Measurements from ENCODE around the gene USP48. TPM values are rescaled to one million over a fixed set of nuclear protein-coding genes. Genes with fewer than 3 reads are reported as not detected.

Gene USP48
- total RNA-seq, 1 experiment from 2014 or later, result 60.9 TPM

- H3K27ac ChIP-seq, result no peak overlapping the region
- DNase-seq, result no peak
- no peaks in the 10 kb centered on the region for H3K27me3 ChIP-seq
- no peaks in the 10 kb centered on the region for H3K9me3 ChIP-seq (replicated peaks)
- no peaks in the 10 kb centered on the region for H3K4me1 ChIP-seq
- no peaks in the 10 kb centered on the region for H3K36me3 ChIP-seq
- no peak overlapping the region for H3K4me3 ChIP-seq
These were observed 120.3 kb downstream of the USP48 start for GRCh38 chr1:21662426-21663247.

- Histone ChIP-seq H3K27me3 (no peaks in the 10 kb centered on the region), H3K36me3 (no peaks in the 10 kb centered on the region), H3K27ac (no peak overlapping the region), H3K9me3 (replicated peaks) (no peaks in the 10 kb centered on the region), H3K4me1 (peaks cover 1% of the 10 kb centered on the region; the same call in 1 of the 2 replicates), H3K4me3 (no peak overlapping the region)
- DNase-seq, result no peak
These were observed 121.1 kb downstream of the USP48 start for GRCh38 chr1:21661886-21662285.

GRCh38 chr1:21659924-21660326 lies 123.0 kb downstream of the USP48 start:
- no peaks in the 10 kb centered on the region for H3K27me3 ChIP-seq
- H3K36me3 ChIP-seq, result no peaks in the 10 kb centered on the region
- no peaks in the 10 kb centered on the region for H3K9me3 ChIP-seq (replicated peaks)
- no peak overlapping the region for H3K4me3 ChIP-seq
- no peak for DNase-seq
- H3K4me1 ChIP-seq, result peaks cover 9% of the 10 kb centered on the region
- H3K27ac ChIP-seq, result no peak overlapping the region

GRCh38 chr1:21659099-21659923 lies 123.6 kb downstream of the USP48 start:
- peak; percentile 88 for DNase-seq
- no peaks in the 10 kb centered on the region for H3K27me3 ChIP-seq
- H3K4me3 ChIP-seq, result peak overlapping the region; percentile 49

GRCh38 chr1:21657456-21658190 lies 125.3 kb downstream of the USP48 start:
- Histone ChIP-seq H3K9me3 (replicated peaks) (no peaks in the 10 kb centered on the region), H3K4me1 (peaks cover 17% of the 10 kb centered on the region), H3K36me3 (no peaks in the 10 kb centered on the region), H3K27ac (no peak overlapping the region), H3K27me3 (no peaks in the 10 kb centered on the region), H3K4me3 (no peak overlapping the region)
- no peak for DNase-seq

More at GRCh38 chr1:21659099-21659923, 123.6 kb downstream of the USP48 start:
- Histone ChIP-seq H3K36me3 (no peaks in the 10 kb centered on the region), H3K27ac (no peak overlapping the region), H3K4me1 (peaks cover 9% of the 10 kb centered on the region), H3K9me3 (replicated peaks) (no peaks in the 10 kb centered on the region)

GRCh38 chr1:21655748-21656147 lies 127.2 kb downstream of the USP48 start:
- Histone ChIP-seq H3K27ac (no peak overlapping the region), H3K36me3 (no peaks in the 10 kb centered on the region), H3K9me3 (replicated peaks) (no peaks in the 10 kb centered on the region), H3K27me3 (no peaks in the 10 kb centered on the region), H3K4me3 (no peak overlapping the region), H3K4me1 (peaks cover 22% of the 10 kb centered on the region)
- peak in 1 of 2 experiments; percentile 64 for DNase-seq

GRCh38 chr1:21655259-21655658 lies 127.7 kb downstream of the USP48 start:
- no peak overlapping the region for H3K27ac ChIP-seq
- H3K36me3 ChIP-seq, result no peaks in the 10 kb centered on the region
- DNase-seq, result no peak
- H3K4me1 ChIP-seq, result peaks cover 26% of the 10 kb centered on the region
- no peaks in the 10 kb centered on the region for H3K9me3 ChIP-seq (replicated peaks)
- H3K4me3 ChIP-seq, result no peak overlapping the region
- H3K27me3 ChIP-seq, result no peaks in the 10 kb centered on the region

- H3K4me1 ChIP-seq, result peaks cover 29% of the 10 kb centered on the region
- DNase-seq, result no peak
- no peaks in the 10 kb centered on the region for H3K36me3 ChIP-seq
- no peak overlapping the region for H3K4me3 ChIP-seq
- no peaks in the 10 kb centered on the region for H3K9me3 ChIP-seq (replicated peaks)
- no peak overlapping the region for H3K27ac ChIP-seq
- no peaks in the 10 kb centered on the region for H3K27me3 ChIP-seq
These were observed 128.7 kb downstream of the USP48 start for GRCh38 chr1:21654209-21654608.

- Histone ChIP-seq H3K4me1 (peaks cover 29% of the 10 kb centered on the region), H3K27ac (peak overlapping the region; percentile 19; the same call in 1 of the 2 replicates), H3K27me3 (no peaks in the 10 kb centered on the region)
These were observed 129.2 kb downstream of the USP48 start for GRCh38 chr1:21653744-21654100.

GRCh38 chr1:21652937-21653743 lies 129.8 kb downstream of the USP48 start:
- Histone ChIP-seq H3K4me3 (no peak overlapping the region), H3K36me3 (no peaks in the 10 kb centered on the region), H3K9me3 (replicated peaks) (no peaks in the 10 kb centered on the region), H3K27me3 (no peaks in the 10 kb centered on the region), H3K27ac (peak overlapping the region; percentile 19; the same call in 1 of the 2 replicates), H3K4me1 (peaks cover 29% of the 10 kb centered on the region)
- no peak for DNase-seq

More at GRCh38 chr1:21653744-21654100, 129.2 kb downstream of the USP48 start:
- Histone ChIP-seq H3K4me3 (no peak overlapping the region), H3K9me3 (replicated peaks) (no peaks in the 10 kb centered on the region), H3K36me3 (no peaks in the 10 kb centered on the region)
- DNase-seq, result peak; percentile 53 to 78

- no peak overlapping the region for H3K27ac ChIP-seq
- no peaks in the 10 kb centered on the region for H3K36me3 ChIP-seq
- H3K4me1 ChIP-seq, result peaks cover 29% of the 10 kb centered on the region
- H3K27me3 ChIP-seq, result no peaks in the 10 kb centered on the region
- no peaks in the 10 kb centered on the region for H3K9me3 ChIP-seq (replicated peaks)
- DNase-seq, result no peak
- H3K4me3 ChIP-seq, result no peak overlapping the region
These were observed 130.6 kb downstream of the USP48 start for GRCh38 chr1:21652101-21652936.

- Histone ChIP-seq H3K36me3 (no peaks in the 10 kb centered on the region), H3K4me3 (peak overlapping the region; percentile 57), H3K9me3 (replicated peaks) (no peaks in the 10 kb centered on the region), H3K4me1 (peaks cover 23% of the 10 kb centered on the region), H3K27me3 (no peaks in the 10 kb centered on the region), H3K27ac (no peak overlapping the region)
- peak; percentile 61 to 75 for DNase-seq
These were observed 131.5 kb downstream of the USP48 start for GRCh38 chr1:21651214-21652042.

GRCh38 chr1:21650400-21650799 lies 132.5 kb downstream of the USP48 start:
- H3K27me3 ChIP-seq, result no peaks in the 10 kb centered on the region

More at GRCh38 chr1:21650400-21650799, 132.5 kb downstream of the USP48 start:
- Histone ChIP-seq H3K36me3 (no peaks in the 10 kb centered on the region), H3K9me3 (replicated peaks) (no peaks in the 10 kb centered on the region), H3K27ac (no peak overlapping the region), H3K4me3 (no peak overlapping the region), H3K4me1 (peaks cover 20% of the 10 kb centered on the region)
- peak in 1 of 2 experiments; percentile 38 for DNase-seq

Measured in SJCRH30 (cell line).